ENCODE data around the gene IL17RC.

IL17RC gene

GRCh38 chr3:9976721-9977709 is 60.1 kb downstream of the IL17RC start:
- Mint-ChIP-seq H3K9me3 (no peaks in the 10 kb centered on the region), H3K4me1 (ENCODE audit: low read depth in 2 of 2) (peaks cover 8 to 15% of the 10 kb centered on the region in 2 donors), H3K36me3 (ENCODE audit: insufficient read depth) (peaks cover 90% of the 10 kb centered on the region), H3K27ac (no peak overlapping the region), H3K27me3 (no peaks in the 10 kb centered on the region), H3K4me3 (no peak overlapping the region)
- no peak for ATAC-seq (replicated peaks)
- no peak for DNase-seq

DNA sequence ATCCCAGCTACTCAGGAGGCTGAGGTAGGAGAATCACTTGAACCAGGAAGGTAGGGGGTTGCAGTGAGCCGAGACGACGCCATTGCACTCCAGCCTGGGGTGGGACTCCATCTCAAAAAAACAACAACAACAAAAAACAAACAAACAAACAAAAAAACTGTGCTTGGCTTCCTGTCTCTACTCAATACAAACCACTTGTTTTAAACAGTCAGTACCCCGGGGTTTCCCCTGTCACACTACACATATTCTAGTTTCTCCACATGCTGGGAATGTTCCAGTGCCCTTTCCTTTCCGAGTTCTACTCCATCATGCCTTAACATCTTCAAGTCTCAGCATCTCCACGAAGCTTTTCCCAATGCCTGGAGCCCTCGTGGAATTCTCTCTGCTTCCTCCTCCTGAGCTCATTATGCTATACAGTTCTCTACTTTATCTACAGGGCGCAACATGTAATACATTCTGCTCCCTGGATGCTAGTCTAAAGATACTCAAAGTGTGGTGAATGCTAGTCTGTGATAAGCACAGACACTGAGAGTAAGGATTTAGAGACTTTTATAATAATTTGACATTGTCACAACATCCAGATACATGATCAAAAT is 61.9 kb downstream of the IL17RC start:
- Mint-ChIP-seq H3K27me3 (no peaks in the 10 kb centered on the region), H3K9me3 (no peaks in the 10 kb centered on the region), H3K36me3 (ENCODE audit: insufficient read depth) (peaks cover 79% of the 10 kb centered on the region), H3K27ac (peak overlapping the region; percentile 6 to 63), H3K4me3 (no peak overlapping the region), H3K4me1 (ENCODE audit: low read depth in 2 of 2) (peaks cover 8 to 21% of the 10 kb centered on the region in 2 donors)
- ATAC-seq (replicated peaks) (no peak), DNase-seq (no peak)

DNA sequence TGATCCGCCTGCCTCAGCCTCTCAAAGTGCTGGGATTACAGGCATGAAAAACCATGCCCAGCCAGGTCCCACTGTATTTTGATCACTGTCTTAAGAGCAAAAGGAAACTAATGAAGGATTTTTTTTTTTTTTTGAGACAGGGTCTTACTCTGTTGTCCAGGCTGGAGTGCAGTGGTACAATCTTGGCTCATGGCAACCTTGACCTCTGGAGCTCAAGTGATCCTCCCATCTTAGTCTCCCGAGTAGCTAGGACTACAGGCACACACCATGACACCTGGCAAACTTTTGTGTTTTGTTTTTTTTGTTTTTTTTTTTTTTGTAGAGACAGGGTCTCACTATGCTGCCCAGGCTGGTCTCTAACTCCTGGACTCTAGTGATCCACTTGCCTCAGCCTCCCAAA is 63.4 kb downstream of the IL17RC start:
- H3K4me1 Mint-ChIP-seq (ENCODE audit: low read depth in 2 of 2): peaks cover 8 to 29% of the 10 kb centered on the region in 2 donors
- ATAC-seq (replicated peaks) (no peak), DNase-seq (no peak)
- H3K27me3 Mint-ChIP-seq: no peaks in the 10 kb centered on the region
- H3K4me3 Mint-ChIP-seq: no peak overlapping the region
- peaks cover 68% of the 10 kb centered on the region for H3K36me3 Mint-ChIP-seq (ENCODE audit: insufficient read depth)
- H3K27ac Mint-ChIP-seq: peak overlapping the region in 1 of 2 donors; percentile 22
- no peaks in the 10 kb centered on the region for H3K9me3 Mint-ChIP-seq
